RPMI7951 (cell line): Measurements from ENCODE around the gene OVCA2. TPM values are rescaled to one million over a fixed set of nuclear protein-coding genes. Genes with fewer than 3 reads are reported as not detected.

Source experiments
- DNase-seq: peaks from one replicate; pipeline ENCODE4 v3.0.0-alpha.2; 2012; ENCODE audit warnings: low read depth
- total RNA-seq: library from RNA; depleted of rRNA; stranded (reverse); fragments of >200 nt; shearing (Covaris generic); gene quantifications from 2 replicates; pipeline ENCODE4 v1.2.3, GENCODE V29; 2014

OVCA2 gene
- total RNA-seq, 1 experiment from 2014 or later = 67.5 TPM

DNA sequence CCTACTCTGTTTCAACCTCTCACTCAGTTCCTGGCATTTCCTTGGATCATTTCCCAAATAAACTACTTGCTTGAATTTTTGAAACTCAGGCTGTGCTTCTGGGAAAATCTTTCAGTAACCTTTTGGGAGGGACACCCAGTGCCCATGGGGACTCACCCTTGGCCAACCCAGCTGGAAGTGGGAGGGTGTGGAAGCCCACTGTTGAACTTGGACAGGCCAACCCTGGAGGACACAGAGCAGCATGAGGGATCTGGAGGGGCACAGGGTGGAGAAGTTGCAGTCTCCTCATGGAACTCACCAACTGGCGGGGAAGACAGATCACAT lies 27.9 kb upstream of the OVCA2 start:
- no peak for DNase-seq

DNA sequence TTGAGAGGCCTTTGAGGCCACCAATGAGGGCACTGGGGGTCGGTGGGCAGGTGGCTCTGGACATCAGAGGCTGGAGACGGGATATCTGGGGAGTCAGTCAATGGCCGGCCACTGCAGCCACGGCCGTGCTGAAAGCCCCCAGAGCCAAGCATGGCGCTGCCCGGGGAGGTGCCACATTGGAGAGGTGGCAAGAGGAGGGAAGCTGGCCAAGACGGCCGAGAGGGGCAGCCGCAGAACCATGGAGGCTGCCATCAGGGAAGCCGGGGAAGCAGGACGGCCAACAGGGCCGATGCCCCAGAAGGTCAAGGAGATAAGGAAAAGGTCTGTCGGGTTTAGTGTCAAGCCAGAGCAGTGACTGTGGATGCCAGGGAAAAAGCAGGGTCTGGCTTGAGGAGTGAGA lies 26.5 kb upstream of the OVCA2 start:
- no peak for DNase-seq

DNA sequence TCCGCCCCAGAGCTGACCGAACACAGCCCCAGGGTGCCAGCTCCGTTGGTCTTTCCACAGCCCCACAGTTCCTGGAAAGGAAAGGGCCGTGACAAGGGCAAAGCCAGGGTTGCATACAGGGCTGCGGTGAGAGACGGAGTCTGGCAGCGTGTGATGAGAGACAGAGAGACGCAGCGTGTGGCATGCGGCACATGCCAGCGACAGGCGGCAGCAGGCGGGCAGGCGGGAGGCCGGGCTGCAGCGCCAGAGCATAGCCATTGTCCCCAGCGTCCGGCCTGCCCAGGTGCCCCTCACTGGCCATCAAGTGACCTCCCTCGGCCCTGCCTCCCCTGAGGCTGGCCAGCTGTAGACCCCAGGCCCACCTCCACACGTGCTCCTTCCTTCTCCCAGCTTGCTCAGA lies 25.3 kb upstream of the OVCA2 start:
- no peak for DNase-seq

DNA sequence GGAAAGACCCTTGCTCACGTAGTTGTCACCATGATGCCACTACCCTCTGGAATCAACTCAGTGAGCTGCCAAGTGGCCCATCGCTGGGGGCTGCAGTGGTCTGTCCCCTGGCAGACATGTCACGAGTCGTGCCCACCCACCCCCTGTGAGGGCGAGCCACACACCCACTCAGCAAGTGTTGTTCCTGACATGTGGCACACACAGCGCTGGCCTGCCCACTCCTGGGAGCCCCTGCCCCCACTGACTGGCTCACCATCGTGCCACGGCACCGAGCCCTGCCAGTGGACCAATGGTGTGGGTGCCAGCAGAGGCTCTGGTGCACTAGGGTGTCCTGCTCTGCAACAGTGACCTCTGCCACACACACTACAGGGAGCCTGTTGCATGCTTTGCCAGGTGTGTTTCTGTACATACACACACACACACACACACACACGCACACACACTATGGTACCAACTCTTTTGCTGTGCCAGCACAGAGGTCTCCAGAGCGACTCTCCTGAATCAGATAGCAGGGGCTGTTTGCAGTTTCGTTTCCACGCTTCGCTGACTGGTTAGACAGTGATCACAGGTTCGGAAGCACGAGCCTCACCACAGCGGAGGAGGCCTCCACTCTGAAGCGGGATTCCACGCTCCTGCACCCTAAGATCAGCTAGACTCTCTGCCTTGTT lies 24.4 kb upstream of the OVCA2 start:
- no peak for DNase-seq

DNA sequence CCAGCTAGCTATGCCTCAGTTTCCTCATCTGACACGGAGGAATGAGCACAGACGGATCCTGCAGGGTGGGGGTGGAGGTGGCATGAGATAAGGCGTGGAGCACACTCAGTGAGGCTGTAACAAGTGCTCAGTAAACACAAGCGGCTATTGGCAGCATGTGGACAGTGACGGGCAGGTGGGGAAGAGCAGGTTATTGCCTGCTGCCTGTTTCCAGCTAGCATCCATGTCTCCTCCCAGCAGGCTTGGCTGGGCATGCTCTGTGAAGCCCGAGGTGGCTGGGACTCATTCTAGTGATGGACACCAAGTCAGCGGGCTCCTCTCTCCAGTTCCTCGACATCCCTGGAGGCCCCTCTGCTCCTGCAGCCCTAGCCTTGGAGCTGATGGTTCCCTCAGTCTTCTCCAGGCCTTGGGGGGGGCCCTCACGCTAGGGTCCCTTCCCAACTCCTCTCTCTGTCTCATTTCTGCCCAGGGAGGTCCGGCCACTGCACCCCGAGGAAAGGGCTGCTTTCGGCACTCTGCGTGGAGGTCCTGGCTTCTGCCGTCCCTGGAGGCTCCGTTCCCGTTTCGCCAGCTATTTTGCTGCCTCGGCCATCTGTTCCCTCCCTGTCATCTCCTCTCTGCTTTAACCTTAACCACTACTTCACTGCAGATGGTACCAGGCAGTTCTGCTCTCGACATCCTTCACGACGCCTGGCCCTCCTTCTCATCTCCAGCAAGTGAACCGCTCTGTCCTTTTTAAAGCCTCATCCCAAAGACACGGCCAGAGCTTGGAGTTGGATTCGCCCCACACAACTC lies 22.9 kb upstream of the OVCA2 start:
- no peak for DNase-seq

DNA sequence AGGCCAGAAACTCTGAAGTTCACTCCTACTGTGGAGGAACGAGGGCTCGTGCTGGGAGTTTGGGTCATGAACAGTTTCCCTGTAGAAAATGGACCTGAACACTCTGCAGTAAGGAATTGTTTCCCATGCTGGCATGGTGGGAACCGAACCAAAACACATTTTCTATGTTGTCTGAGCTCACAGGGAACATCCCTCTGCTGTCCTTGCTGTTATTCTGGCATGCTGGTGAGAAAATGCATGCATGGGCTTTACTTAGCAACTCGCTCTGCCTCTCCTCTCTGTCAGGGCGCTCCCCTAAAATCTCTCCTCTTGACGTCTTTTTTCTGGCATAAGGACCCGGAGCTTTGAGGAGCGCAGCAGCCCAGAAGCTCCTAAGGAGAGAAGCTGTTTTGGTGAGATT lies 22.1 kb upstream of the OVCA2 start:
- DNase-seq = no peak

DNA sequence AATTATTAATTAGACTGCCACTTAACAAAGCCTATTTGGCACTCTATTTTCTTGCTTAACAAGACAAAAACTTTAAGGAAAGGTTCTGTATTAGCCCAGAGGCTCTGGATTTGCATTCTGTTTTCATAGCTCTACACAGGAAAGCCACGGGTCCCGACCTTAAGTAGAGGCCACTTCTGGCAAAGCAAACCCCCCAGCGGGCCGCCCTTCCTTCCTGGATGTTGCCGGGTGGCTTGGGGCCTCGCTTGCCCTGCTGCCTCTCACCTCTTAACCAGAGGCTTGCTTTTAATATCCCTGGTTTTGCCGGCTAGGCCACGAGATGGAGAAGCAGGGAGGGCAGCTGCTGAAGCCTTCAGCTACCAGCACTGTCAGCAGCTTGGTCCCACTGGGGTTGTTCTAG lies 21.1 kb upstream of the OVCA2 start:
- no peak for DNase-seq

DNA sequence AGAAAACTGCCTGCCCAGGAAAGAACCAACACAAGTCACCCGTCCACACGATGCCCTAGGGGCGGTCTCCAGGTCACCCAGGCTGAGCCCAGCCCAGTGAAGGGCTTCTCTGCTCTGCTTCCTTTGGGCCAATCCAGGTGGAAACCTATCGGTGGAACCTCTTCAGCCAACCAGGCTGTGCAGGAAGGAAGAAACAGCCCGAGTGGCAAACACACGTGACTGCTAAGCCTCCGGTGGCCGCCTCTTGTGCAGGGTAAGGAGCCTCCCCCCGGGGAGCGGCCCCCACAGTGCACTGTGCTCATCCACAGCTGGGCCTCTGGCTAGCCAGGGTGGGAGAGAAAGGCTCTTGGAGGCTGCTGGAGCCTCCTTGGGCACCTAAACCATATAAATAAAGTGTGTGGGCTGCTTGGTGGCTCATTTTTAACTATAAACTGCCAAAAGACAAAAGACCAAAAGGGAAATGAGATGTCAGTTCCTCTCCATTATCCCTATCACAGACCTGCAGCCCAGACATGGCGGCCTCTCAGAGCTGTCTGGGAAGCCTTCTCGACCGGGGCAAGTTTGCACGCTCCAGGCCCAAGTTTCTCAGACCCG lies 19.1 kb upstream of the OVCA2 start:
- no peak for DNase-seq

DNA sequence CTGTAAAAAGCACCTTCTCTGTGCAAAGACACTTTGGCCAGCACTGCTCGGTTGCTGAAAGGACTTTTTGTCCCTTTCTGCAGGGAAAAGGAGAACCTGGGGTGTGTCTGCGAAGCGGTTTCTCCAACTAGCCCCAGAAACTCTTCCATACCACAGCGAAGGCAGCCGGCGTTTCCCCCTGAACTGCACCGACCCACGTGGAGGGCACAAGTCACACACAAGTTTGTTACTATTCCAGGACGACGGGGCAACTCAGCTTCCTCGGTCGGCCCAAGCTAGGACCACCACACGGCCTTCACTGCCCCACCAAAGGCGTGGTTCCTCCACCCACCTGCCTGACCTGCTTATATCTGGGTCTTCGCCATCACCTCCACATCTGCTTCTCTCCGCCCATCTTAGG lies 18.6 kb upstream of the OVCA2 start:
- DNase-seq = no peak

DNA sequence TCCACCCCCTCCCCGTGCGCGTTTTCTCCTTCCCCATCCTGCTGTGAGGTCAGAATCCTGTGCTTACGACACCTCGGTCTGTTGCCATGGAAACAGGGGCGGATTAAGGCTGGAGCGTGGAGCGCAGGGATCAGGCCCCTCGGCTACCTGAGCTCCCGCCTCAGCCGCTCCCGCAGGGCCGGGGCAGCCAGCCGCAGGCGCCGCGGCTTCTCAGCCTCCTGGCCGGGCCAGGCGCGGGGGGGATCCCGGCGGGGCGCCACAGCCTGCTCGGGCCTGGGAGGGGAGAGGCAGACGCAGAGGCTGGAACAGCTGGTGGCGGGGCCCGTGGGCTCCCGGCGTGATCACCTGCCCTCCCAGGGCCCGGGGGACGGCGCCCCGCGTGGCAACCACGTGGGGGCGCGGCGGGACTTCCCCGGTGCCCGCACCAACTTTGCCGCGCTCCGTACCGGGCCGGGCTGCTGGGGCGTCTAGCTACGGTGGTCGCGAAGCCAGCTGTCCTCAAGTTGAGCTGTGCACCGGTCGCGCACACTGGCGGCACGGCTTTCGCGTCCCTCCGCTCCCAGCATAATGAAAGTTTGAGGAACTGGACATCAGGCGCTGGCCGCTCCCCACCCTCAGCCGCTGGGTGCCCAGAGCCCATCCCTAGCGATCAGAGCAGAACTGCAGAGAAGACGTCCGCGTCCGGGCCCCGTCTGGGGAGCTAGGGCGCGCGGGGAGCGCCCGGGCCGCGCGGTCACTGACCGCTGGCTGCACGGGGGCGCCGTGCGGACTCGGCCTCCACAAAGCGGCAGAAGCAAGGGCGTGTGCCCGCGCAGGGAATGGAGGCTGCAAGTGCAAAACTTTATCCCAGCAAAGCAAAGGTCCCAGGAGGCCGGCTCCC lies 17.9 kb upstream of the OVCA2 start:
- peak; percentile 61 for DNase-seq

DNA sequence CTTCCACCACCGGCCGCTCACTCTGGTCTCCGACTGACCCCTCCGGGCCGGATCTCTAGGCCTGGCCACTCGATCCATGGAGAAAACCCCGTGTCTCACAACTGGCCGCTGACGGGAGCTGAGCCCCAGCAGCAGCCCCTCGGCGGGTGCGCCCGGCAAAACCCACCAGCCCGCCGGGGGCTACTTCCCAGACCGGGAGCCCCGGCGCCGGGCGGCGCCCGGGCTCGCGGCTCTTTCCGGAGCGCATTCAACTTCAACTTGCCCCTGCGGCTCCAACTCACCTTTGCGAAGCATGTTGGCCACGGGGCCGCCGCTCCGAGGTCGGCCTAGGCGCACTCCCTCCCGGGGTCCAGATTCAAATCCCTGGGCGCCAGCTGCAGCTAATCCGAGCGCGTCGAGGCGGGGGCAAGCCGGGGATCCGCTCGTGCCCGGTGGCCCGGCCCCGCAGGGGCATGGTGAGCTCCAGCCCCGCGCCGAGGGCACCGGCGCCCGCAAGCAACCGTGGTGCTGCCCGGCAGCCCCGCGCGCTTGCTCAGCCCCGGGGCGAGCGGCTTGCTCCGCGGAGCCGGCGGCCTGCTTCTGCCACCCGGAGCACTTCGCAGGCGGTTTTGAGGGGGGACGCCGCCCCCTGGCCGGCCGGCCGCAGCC lies 17.1 kb upstream of the OVCA2 start:
- DNase-seq = no peak

DNA sequence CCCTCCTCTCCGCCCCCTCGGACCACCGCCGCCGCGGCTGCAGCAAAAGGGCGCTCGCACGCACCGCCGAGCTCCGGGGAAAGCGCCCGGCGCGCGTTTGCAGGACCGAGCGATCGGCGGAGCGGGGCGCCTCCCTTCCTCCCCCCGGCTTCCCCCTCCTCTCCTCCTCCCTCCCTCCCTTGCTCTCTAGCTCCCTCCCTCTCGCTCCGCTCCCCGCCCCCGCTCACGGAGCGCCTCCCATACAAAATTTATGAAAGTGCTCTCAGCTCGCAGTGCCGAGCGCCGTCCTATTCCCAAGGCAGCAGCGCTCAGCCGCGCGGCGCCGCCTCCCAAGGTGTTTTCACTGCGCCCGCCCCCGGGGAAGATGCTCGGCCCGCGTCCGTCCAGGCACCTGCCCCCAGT lies 16.6 kb upstream of the OVCA2 start, which contains the start of gene RTN4RL1:
Gene RTN4RL1 (minus strand): TSS at position 115 of the 402 bp plus-strand sequence. CDS start 469 bp downstream, outside the sequence.
- DNase-seq = peak; percentile 84

DNA sequence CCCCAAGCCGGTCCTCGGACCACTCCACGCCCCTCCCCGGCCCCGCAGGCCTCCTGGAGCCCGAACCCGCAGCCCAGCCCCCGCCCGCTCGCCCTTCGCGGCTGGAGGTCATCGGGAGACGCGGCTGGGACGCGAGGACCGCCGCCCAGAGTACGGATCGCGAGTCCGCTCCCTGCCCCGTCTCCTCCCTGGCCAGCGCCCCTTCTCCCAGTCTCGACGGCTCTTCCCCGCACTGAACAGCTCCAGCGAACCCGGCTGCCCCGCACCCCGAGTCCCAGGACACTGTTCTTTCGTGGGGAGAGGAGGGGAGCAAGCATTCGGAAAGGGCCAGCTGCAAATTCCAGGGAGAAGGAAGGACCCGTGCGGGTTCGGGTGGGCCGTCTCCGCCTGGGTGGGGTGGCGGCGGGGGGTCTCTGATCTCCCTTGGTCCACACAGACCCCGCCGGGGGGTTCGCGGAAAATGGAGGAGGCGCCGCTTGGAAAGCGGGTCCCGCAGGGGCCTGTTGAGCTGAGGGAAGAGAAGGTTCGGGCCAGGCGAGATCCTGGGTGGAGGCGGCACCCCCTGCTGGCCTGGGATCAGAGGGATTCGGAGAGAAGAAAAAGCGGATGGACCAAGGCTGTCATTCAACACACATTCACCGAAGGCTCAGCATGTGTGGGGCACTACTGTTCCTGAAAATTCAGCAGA lies 16.1 kb upstream of the OVCA2 start:
- peak; percentile 73 for DNase-seq

DNA sequence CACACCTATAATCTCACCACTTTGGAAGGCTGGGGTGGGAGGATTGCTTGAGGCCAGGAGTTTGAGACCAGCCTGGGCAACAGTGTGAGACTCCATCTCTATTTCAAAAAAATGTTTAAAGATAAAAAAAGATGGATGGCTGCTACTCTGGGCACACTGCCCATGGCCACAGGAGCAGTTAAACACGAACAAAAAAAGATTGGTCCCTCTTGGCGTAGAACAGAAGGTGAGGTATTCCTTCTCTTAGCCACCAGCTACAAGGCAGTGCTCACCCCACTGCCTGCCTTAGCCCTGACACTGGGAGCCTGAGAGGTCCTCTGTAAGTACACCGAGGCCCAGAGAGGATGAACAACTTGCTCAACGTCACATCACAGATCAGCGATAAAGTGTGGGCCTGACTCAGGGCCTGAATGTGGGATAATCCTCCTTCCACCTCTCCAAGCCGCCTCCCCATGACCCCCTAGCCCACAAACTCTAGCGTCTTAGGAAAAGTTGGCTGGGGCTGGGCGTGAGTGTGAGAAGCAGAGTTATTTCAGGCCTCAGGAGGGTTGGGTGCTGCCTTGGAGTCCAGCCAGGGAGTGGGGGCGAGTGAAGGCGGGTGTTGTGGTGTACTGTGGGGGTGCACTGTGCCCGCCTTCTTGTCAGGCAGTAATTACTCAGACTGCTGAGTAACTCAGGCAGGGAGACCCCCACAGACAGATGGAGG lies 14.1 kb upstream of the OVCA2 start:
- DNase-seq = no peak

DNA sequence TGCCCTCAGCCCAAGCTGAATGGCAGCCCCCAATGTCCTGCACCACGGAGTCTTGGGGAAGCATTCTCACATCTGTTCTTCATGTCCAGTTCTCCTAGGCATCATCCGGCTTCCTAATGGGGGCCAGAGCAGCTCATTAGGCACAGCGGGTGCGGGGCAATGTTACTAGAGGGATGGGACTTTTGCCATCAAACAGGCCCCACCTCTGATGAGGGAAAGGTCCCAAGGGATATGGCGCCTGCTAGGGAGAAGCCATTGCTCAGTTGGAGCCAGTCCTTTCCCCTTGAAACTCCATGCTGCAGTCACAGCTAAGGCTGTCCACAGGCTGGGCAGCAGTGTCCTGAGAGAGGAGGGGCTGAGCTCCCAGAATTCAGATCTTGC lies 13.6 kb upstream of the OVCA2 start:
- no peak for DNase-seq

DNA sequence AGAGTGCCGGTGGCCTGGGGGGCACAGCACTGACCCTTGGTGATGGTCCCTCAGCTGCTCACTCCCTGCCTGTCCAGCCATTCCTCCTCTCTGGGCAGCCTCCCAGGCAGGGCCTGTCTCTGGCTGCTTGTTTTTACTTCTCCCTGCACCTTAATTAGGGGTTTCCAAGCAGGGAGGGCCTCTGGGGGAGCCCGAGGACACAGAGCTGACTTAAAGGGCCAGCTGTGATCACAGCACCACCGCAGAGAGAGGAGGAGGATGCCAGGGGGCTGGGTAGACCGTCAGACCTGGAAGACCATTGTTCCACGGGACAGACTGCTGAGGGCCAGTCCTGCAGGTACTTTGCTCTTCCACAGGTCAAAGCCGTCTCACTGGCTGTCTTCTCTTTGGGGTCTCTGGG lies 13.1 kb upstream of the OVCA2 start:
- no peak for DNase-seq

DNA sequence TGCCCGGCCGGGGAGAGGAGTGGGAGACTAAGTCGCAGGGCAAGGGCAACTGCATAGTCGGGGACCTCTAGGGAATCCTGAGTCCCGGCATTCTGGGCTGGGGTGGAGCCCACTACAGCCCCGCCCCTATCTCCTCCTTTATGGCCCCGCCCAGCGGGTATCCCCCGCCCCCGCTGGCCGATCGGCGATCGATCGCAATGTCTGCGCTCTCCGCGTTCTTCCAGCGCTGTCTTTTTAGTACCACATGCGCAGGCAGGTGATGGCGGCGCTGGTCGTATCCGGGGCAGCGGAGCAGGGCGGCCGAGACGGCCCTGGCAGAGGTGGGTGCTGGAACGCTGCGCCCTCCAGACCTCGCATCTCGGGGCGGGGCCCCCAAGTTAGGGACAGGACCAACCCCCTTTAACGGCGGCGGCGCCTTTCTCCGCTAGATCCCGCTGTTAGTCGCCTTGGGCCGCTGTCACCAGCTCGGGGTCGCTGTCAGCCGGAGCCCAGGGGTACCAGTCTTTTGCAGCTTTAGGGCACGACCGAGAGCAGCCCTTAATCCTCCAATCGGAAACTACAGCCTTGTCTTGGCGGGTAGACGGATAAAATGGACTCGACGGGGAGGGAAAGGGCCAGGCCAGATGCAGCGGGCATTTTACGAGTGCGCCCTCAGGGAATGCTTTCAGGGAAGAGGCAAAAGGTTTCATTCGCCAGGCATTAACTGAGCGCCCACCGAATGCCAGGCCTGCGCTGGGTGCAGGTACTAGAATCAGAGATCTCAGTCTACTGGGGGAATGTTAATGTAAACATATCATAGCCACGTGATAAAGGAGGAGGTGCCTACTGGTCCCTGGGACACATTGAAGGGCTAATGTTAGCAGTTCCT lies 11.7 kb upstream of the OVCA2 start, which contains the start of gene DPH1:
Gene DPH1 (plus strand): TSS at position 243 of the 868 bp plus-strand sequence. CDS start 17 bp downstream, at position 260.
- peak; percentile 87 for DNase-seq

DNA sequence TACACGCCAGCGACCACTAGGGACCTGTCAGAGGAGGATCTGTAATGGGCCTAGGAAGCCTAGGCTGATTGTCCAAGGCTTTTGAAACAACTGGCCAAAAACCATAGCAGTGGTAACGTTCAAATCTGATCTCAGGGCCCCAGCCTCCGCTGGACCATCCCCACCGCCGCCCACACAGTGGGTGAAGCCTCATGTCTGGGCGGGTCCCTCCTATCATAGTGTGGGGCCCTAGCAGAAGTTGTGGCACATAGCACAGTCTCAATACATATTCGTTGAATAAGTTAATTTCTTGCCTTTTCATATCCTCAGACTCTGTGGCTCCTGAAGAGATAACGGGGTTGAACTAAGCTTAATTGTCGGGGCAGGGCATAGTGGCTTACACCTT lies 11.1 kb upstream of the OVCA2 start:
- DNase-seq = no peak

DNA sequence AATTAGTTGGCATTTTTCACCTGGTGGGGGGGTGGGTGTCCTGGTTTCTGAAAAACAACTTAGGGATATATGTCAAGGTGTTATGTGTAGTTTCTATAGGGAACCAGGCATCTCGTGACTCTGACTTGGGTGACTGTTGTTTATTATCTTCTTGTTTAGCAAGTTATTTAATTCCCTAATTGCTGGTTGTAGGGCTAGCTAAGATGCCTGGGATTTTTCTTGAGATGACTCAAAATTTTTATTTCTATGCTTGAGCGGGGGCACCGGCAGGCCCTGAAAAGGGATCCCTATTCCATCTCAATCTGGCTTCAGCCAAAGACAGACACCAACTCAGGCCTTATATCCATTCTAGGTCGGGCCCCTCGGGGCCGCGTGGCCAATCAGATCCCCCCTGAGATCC lies 8.7 kb upstream of the OVCA2 start:
- DNase-seq = no peak
